ENCODE data around the gene FUOM. TPM values are rescaled to one million over a fixed set of nuclear protein-coding genes. Genes with fewer than 3 reads are reported as not detected.

The FUOM gene
- polyA plus RNA-seq, 1 of the 3 experiments (the other 2 are of a cell fraction): 32.5 TPM

DNA sequence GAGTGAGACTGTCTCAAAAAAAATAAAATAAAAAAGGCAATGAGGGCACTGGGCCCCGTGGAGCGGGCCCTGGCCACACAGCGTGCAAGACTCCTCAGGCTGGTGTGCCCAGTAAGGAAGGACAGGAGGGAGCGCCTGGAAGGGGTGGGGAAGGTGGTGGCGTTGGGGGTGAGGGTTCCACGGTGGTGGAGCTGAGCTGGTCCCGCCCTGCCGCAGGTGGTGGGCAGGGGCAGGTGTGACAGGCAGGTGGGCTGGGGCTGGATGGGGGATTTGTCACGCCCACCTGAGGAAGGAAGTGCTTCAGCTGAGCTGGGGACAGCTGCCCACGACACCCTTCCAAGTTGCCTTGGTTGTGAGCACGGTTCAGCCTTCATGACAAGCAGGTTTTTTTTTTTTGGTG is 11.4 kb downstream of the FUOM start:
- no peaks in the 10 kb centered on the region for H3K9me3 ChIP-seq
- H3K9me2 ChIP-seq: no peaks in the 10 kb centered on the region
- CTCF ChIA-PET: interaction anchor here (1.5 to 2.1 kb wide), 2 partner anchors 9 to 17 kb away, joined by 4 to 20 read pairs; no protein-coding TSS in a partner anchor
- H3K79me2 ChIP-seq (ENCODE audit: insufficient read depth): no peaks in the 10 kb centered on the region
- TF ChIP-seq, protein P1, sequence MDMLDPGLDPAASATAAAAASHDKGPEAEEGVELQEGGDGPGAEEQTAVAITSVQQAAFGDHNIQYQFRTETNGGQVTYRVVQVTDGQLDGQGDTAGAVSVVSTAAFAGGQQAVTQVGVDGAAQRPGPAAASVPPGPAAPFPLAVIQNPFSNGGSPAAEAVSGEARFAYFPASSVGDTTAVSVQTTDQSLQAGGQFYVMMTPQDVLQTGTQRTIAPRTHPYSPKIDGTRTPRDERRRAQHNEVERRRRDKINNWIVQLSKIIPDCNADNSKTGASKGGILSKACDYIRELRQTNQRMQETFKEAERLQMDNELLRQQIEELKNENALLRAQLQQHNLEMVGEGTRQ (IDR thresholded peaks at IDR 0.05; ENCODE audit: borderline replicate concordance, low read depth, low read length): no peak
- TF ChIP-seq FOXM1 (IDR thresholded peaks at IDR 0.05; ENCODE audit: low read depth) (no peak), RXRA (IDR thresholded peaks at IDR 0.05; ENCODE audit: borderline replicate concordance, low read depth) (no peak), TAF1 (IDR thresholded peaks at IDR 0.05; ENCODE audit: borderline replicate concordance, low read depth, low read length) (no peak), TEAD4 (IDR thresholded peaks at IDR 0.05; ENCODE audit: borderline replicate concordance, insufficient read depth) (no peak), CHD2 (IDR thresholded peaks at IDR 0.05; ENCODE audit: low read length, partially characterized antibody) (no peak), MXI1 (IDR thresholded peaks at IDR 0.05; ENCODE audit: low read depth, low read length) (no peak), TCF12 (IDR thresholded peaks at IDR 0.05) (no peak), GATA2 (CRISPR knock-in tag; IDR thresholded peaks at IDR 0.05) (no peak), EP300 (IDR thresholded peaks at IDR 0.05; ENCODE audit: borderline replicate concordance in 1 of 2, low read depth in 1 of 2, low read length in 1 of 2) (no peak)
- TF ChIP-seq, protein P2, sequence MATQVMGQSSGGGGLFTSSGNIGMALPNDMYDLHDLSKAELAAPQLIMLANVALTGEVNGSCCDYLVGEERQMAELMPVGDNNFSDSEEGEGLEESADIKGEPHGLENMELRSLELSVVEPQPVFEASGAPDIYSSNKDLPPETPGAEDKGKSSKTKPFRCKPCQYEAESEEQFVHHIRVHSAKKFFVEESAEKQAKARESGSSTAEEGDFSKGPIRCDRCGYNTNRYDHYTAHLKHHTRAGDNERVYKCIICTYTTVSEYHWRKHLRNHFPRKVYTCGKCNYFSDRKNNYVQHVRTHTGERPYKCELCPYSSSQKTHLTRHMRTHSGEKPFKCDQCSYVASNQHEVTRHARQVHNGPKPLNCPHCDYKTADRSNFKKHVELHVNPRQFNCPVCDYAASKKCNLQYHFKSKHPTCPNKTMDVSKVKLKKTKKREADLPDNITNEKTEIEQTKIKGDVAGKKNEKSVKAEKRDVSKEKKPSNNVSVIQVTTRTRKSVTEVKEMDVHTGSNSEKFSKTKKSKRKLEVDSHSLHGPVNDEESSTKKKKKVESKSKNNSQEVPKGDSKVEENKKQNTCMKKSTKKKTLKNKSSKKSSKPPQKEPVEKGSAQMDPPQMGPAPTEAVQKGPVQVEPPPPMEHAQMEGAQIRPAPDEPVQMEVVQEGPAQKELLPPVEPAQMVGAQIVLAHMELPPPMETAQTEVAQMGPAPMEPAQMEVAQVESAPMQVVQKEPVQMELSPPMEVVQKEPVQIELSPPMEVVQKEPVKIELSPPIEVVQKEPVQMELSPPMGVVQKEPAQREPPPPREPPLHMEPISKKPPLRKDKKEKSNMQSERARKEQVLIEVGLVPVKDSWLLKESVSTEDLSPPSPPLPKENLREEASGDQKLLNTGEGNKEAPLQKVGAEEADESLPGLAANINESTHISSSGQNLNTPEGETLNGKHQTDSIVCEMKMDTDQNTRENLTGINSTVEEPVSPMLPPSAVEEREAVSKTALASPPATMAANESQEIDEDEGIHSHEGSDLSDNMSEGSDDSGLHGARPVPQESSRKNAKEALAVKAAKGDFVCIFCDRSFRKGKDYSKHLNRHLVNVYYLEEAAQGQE (IDR thresholded peaks at IDR 0.05; ENCODE audit: low read depth, low read length): no peak
- H2AFZ ChIP-seq (ENCODE audit: low read depth): no peak overlapping the region
- no peak overlapping the region for H3K4me2 ChIP-seq
- no peaks in the 10 kb centered on the region for H3F3A ChIP-seq (replicated peaks; ENCODE audit: insufficient read depth)
- POLR2A ChIA-PET: interaction anchor here (1.0 kb wide), 1 partner anchor 15 kb away, joined by 3 read pairs; no protein-coding TSS in a partner anchor
- H3K4me3 ChIP-seq (ENCODE audit: low read depth in 2 of 2, low read length in 1 of 2): no peak overlapping the region
- H3K4me1 ChIP-seq (ENCODE audit: control insufficient read depth in 1 of 2, insufficient read depth in 2 of 2, low read depth in 1 of 2, low read length in 1 of 2): peaks cover 0 to 11% of the 10 kb centered on the region in 2 experiments; a peak in 1 of 4 replicates
- H3K27me3 ChIP-seq (ENCODE audit: insufficient read depth): peaks cover 38% of the 10 kb centered on the region; the same call in 1 of the 2 replicates
- 58% methylated on average over 11 of the region's 11 CpGs for WGBS (ENCODE audit: low lambda C conversion rate)
- DNase-seq: no peak
- H4K20me1 ChIP-seq (ENCODE audit: insufficient read depth): no peaks in the 10 kb centered on the region
- H3K36me3 ChIP-seq (replicated peaks in 1 of 2; ENCODE audit: control insufficient read depth in 1 of 2, insufficient read depth in 2 of 2, low read length in 1 of 2): no peaks in the 10 kb centered on the region
- no peak overlapping the region for H3K27ac ChIP-seq (ENCODE audit: low read depth in 2 of 2, low read length in 1 of 2)
- no peak overlapping the region for H3K9ac ChIP-seq

DNA sequence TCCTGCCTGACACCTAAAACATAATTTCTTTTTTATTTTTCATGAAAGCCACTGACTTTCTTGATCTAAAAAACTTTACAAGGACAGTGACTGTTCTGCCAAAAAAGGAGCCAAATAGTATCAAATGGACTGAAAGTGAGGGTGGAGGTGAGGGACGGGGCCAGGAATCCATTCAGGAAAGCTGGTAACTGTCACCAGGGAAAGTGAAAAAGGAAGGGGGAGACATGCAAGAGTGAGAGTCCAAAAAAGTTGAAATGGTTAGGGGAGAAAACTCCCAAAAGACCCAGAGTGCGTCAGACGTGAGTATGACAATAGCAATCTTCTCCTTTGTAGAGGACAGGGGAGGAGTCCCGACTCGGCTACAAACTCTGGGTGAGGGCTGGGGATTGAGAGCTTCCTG is 13.6 kb downstream of the FUOM start:
- 38% methylated on average over 5 of the region's 5 CpGs for WGBS (ENCODE audit: low lambda C conversion rate)
- Histone ChIP-seq H4K20me1 (ENCODE audit: insufficient read depth) (no peaks in the 10 kb centered on the region), H3K4me1 (ENCODE audit: control insufficient read depth in 1 of 2, insufficient read depth in 2 of 2, low read depth in 1 of 2, low read length in 1 of 2) (peaks cover 0 to 7% of the 10 kb centered on the region in 2 experiments; a peak in 1 of 4 replicates), H3K9me2 (no peaks in the 10 kb centered on the region), H3K9ac (no peak overlapping the region), H3K4me3 (ENCODE audit: low read depth in 2 of 2, low read length in 1 of 2) (no peak overlapping the region), H2AFZ (ENCODE audit: low read depth) (no peak overlapping the region), H3F3A (replicated peaks; ENCODE audit: insufficient read depth) (no peaks in the 10 kb centered on the region), H3K4me2 (no peak overlapping the region), H3K36me3 (replicated peaks in 1 of 2; ENCODE audit: control insufficient read depth in 1 of 2, insufficient read depth in 2 of 2, low read length in 1 of 2) (no peaks in the 10 kb centered on the region), H3K27ac (ENCODE audit: low read depth in 2 of 2, low read length in 1 of 2) (no peak overlapping the region), H3K9me3 (no peaks in the 10 kb centered on the region), H3K27me3 (ENCODE audit: insufficient read depth) (peaks cover 55% of the 10 kb centered on the region; the same call in 1 of the 2 replicates), H3K79me2 (ENCODE audit: insufficient read depth) (no peaks in the 10 kb centered on the region)
- CTCF ChIA-PET: interaction anchor here (3.3 kb wide), 1 partner anchor 15 kb away, joined by 21 read pairs; no protein-coding TSS in a partner anchor
- no peak for DNase-seq
- POLR2A ChIA-PET: no interaction called here
- no peak for TF ChIP-seq CTCF (IDR thresholded peaks at IDR 0.05)
- no peak for TF ChIP-seq TEAD4 (IDR thresholded peaks at IDR 0.05; ENCODE audit: borderline replicate concordance, insufficient read depth)
- no peak for TF ChIP-seq EZH2phosphoT487 (IDR thresholded peaks at IDR 0.05; ENCODE audit: borderline replicate concordance, low read depth)
- no peak for TF ChIP-seq MEF2A (IDR thresholded peaks at IDR 0.05; ENCODE audit: borderline replicate concordance, low read depth)
- TF ChIP-seq NFIC (IDR thresholded peaks at IDR 0.05; ENCODE audit: borderline replicate concordance): no peak
- no peak for TF ChIP-seq FOXJ3 (CRISPR knock-in tag; IDR thresholded peaks at IDR 0.05)
- TF ChIP-seq NRF1 (IDR thresholded peaks at IDR 0.05; ENCODE audit: low read depth, low read length): no peak
- no peak for TF ChIP-seq SMC3 (IDR thresholded peaks at IDR 0.05; ENCODE audit: low read depth, low read length)
- no peak for TF ChIP-seq RXRA (IDR thresholded peaks at IDR 0.05; ENCODE audit: borderline replicate concordance, low read depth)
- TF ChIP-seq MAX (IDR thresholded peaks at IDR 0.05; ENCODE audit: low read depth): no peak
- no peak for TF ChIP-seq YY1 (IDR thresholded peaks at IDR 0.05; ENCODE audit: low read depth)

Data from SK-N-SH (cell line).